GM03348 (cell line): ENCODE measurements around the gene CAND2.
"Not testable (repeated sequence)": the region's sequence is repeated elsewhere in the genome, so short reads cannot be mapped to it uniquely, and the experiment has no call there.

ENCODE experiments used
- DNase-seq: peaks from one replicate; pipeline ENCODE4 v3.0.0; 2012; ENCODE audit warnings: low spot score

The CAND2 gene

DNA sequence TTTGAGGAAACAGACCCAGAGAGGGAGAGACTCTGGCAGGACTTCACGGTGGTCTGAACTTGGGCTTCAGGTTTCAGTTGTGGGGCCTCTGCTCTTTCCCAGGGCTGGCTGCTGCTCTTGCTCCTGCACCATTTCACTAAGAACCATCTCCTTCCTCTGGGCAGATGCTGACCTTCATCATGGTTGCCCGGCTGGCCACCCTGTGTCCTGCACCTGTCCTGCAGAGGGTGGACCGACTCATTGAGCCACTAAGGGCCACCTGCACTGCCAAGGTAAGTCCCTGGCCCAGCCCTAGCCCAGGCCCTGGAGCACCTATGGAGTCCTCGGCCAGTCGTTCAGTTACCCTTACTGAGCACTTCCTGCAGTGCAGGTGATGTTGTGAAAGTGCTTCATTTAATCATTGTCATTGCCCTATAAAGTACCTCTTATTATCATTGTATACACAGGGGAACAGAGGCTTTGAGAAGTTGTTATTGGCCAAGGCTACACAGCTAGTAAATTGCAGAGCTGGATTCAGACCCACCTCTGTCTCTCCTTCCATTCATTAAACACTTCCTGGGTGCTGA lies 34.9 kb downstream of the CAND2 start:
- DNase-seq = no peak

DNA sequence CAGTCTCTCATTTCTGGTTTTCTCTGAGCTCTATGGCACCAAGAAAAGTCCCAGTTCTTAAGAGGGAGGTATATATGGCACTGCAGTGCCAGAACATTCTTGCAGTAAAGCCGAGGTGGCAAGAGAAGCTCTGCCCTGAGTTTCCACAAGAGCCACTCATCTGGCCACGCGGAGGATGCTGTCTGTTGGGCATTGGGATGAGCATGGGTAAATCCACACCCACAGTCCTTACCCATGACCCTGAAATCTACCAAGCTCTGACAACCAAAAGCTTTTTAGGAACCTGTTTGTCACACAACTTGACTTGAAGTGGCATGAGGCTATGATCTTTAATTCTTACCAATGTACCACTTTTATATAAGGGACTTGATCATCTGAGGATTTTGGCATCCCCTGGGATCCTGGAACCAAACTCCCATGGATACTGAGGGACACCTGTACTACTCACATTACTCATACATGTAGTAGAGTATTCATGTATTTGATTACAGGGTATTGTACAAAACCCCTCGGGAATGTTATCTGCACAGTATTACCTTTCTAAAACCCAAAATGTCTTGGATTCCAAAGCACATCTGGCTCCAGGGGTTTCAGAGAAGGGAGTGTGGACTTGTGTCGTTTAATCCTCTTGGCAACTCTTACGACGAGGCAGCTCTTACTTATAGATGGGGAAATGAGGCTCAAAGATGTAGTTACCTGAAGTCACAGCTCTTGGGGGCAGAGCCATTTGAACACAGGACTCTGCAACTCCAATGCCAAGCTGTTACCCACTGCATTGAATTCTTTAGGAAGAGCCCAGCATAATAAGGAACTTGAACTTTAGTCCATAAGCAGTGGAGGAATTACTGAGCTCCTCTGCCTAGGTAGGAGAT lies 36.1 kb downstream of the CAND2 start:
- no peak for DNase-seq

DNA sequence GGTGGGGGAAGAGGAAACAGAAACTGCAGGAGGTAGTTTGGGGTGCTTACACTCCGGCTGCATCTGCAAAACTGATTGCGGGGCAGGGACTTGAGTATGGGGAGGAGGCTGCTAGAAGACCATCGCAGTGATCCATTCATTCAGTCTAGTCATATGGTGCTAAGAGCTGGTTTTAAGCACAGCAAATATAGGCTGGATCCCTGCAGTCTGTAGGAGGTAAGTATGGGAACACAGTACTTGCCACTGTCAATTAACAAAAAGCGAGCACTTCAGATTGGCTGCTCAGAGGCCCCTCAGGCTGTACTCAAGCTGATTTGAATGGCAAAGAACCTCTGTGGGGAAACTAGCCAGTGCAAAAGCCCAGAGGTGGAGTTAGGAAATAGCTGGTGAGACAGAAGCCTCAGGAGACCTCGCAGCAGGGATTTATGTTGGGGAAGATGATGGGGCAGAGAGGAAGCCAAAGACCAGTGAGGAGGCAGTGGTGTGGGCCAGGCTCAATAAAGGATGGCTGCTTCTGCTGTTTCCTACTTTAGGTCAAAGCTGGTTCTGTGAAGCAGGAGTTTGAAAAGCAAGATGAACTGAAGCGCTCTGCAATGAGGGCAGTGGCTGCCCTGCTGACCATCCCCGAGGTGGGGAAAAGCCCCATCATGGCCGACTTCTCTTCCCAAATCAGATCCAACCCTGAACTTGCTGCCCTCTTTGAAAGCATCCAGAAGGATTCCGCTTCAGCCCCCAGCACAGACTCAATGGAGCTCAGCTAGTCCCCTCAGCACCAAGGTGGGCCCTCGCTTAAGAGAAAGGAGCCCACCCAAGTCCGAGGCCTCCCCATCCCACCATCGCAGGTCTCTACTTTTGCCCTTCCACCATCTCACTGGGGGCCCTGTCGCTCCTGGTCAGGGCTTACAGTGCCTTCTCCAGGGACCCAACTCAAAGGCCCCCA lies 37.0 kb downstream of the CAND2 start:
- no peak for DNase-seq

DNA sequence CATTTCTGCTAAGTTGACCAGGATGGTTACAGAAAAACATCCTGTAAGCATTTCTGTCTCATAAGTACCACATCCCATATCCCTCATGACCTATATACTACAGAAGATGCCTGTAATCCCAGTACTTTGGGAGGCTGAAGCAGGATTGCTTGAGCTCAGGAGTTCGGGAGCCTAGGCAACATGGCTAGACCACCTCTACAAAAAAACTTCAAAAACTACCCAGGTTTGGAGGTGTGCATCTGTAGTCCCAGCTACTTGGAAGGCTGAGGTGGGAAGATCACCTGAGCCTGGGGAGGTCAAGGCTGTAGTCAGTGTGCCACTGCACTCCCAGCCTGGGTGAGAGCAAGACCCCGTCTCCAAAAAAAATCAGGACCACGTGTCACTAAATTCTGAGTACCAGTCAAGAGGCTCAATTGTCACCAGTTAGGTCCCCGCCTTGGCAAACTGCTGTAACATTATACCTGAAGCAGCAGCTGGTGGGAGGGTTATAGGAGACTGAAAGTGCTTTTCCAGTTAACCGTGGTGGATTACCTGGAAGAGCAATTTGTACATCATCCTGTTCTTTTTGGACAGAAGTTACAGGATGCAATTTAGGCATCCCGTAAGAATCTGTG lies 38.7 kb downstream of the CAND2 start:
- no peak for DNase-seq

DNA sequence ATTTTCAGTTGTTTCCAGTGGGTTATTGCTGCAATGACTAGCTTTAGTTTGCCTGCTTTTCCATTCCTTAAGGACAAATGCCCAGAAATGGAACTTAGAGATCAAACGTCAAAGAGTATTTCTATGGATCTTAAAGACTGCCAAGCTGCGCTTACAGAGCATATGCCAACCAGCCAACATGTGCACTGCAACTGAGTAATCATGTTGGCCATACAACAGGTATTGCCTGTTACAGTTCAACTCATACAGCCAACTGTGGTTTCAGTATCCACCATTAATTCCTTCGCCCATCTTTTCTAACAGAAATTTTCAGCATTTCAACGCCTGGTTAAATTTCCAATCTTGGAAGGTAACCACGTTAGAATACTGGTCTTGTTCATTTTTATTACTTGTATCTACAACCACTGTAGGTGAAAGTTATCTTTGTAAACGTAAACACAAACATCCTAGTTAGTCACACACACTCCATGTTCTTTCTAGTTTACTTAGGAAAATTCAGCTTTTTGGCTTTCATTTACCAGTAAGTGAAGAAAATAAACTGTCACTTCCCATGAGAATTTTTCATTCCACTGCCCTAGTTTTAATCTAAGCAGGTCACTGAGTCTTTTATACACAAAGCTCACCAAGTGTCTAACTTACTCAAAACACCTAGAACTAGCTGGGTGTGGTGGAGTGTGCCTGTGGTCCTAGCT lies 41.0 kb downstream of the CAND2 start:
- DNase-seq = no peak

DNA sequence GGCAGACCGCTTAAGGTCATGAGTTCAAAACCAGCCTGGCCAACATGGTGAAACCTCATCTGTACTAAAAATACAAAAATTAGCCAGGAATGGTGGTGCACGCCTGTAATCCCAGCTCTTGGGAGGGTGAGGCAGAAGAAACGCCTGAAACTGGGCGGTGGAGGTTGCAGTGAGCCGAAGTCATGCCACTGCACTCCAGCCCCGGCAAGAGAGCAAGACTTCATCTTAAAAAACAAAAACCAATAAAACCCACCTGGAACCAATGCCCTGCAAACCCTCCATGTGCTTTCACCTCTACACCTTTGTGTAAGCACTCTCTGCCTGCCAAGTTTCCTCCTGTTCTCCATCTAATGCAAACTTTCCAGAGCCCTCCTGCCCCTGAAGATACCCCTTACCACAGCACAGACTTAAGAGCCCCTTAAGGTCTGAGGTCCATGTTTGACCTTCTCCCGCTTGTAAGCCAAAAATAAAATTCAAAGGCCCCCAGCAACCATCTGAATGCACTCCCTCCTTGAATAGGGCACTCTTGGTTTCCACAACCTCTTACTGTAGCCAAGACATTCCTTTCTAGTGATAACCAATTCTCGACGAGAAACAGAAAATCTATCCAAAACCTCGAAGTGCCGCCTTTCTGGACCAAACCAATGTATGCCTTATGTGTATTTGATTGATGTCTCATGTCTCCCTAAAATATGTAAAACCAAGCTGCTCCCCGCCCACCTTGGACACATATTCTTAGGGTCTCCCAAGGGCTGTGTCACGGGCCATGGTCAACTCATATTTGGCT lies 41.9 kb downstream of the CAND2 start:
- DNase-seq = no peak

DNA sequence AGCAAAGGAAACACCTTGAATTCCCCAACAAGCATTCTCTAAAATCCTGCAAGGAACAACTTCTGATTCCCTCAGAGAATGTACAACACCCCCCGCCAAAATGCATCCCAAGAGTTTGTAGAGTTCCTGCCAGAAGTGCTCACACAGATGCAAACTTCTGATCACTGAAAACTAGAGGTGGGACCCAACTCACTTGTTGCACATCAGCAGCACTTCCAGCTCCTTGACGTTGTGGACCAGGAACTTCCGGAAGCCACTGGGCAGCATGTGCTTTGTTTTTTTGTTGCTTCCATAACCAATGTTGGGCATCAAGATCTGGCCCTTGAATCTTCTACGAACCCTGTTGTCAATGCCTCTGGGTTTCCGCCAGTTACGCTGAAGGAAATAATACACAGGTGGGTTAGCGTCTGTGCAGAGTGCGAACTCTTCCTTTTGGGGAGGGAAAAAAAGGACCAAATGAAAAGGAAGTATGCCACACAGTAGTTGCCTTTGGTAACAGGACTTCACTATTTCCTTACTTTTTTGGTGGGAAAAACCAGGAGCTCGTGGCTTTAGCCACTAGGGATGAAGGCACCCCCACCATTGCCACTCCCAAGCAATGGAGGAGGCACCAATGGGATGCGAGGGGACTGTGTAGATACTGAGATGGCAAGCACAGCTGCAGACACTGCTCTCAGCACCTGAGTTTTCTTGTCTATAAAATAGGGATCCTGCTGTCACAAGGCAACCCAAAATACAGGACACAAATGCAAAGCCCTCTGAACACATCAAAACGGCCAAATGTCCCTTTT lies 42.9 kb downstream of the CAND2 start:
- no peak for DNase-seq

DNA sequence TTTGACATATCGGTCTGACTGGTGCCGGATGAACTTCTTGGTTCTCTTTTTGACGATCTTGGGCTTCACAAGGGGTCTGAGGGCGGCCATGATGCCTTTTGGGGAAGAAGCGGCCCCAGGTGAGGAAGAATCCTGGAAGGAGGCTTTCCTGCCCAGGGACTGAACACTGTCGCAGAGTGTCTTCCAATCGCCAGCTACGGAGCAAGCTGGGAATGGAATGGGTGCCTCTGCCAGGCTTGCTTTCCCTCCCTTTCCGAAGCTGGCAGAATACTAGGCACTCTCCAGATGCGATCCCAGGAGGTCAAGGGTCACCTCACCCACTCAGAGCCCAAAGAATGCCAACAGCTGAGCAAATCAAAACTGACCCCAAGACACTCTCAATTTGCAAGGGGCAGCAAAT lies 43.7 kb downstream of the CAND2 start:
- not testable (repeated sequence) for DNase-seq

DNA sequence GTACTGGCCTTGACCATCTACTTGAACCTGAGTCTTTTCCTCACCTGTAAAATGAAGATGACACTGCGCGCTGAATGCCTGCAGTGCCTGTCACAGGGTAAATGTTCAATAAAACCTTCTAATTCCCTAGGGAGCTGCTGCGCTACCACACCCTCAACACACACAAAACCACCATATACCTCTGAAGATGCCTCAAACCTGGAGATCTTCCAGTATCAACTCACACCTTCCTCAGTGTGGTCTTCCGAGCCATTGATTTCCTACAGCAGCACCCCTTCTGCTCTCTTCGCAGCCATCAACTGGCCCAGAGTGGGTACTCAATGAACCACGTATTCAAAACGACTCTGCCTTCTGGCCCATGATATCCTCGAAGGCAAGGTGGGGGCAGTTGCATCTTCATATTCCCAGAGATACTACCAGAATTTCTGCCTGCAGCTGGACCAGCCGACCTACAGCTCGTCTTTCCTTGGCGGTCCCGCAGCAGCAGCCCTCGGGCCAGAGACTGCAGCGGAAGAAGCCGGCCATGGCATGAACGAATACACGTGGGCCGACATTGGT lies 44.2 kb downstream of the CAND2 start:
- peak; percentile 45 for DNase-seq

DNA sequence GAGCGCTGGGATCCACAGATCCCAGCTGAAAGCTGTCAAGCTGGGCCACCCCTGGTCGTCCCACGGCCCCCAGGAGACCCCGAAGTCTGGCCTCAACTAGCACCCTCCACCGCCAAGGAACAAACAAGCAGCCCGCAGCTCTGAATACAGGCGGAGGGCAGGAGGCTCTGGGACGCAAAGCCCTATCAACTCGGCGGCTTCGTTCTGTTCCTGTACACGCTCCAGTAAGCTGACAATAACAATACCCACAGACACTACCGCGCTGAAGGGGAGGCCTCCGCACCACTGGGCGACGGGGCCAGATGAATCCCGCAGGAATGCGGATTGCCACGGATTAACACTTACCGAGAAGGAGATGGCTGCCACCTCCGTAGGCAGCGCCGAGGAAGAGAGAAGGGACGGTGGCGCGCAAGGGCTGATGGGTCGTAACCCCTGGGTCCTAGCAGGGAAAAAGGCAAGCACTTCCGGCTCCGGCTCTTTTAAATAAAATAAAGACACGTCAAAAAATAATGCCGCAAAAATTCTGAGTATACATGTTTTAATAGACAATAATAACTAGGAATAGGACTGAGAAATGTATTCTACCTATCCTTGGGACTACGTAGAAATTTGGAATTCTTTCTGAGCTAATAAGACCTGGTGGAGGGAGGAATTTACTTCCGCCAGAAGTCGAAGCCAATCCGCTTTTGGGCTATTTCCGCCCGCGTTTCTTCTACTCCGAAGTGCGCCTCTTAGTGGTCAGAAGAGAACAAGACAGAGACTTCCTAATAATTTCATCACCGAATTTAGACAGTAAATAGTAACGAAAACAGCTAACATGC lies 44.9 kb downstream of the CAND2 start, which contains the start of gene RPL32:
Gene RPL32, minus strand, starts transcription at position 417 of the 821 bp plus-strand sequence. CDS start 1,328 bp downstream, outside the sequence.
- DNase-seq = peak; percentile 94

DNA sequence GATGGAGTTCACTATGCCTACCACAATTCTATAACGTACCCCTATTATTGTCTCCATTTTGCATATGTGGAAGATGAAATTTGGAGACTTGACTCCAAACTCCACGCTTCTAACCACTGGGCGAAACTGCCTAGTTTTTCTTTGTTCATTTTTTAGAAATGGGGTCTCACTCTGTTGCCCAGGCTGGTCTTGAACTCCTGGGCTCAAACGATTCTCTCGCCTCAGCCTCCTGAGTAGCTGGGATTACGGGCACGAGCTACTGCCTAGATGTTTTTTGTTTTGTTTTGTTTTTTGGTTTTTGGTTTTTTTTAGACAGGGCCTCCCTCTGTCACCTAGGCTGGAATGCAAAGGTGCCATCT lies 45.5 kb downstream of the CAND2 start:
- DNase-seq = no peak

DNA sequence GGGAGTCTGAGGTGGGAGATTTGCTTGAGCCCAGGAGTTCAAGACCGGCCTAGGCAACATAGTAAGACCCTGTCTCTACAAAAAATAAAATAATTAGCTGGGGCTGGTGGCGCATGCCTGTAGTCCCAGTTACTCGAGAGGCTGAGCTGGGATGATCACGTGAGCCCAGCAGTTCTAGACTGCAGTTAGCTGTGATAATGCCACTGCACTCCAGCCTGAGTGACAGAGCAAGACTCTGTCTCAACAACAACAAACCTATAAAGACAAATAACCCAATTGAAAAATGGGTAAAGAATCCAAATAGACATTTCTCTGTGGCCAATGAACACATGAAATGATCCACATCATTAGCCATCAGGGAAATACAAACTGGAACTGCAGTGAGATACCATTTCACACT lies 46.0 kb downstream of the CAND2 start:
- no peak for DNase-seq

DNA sequence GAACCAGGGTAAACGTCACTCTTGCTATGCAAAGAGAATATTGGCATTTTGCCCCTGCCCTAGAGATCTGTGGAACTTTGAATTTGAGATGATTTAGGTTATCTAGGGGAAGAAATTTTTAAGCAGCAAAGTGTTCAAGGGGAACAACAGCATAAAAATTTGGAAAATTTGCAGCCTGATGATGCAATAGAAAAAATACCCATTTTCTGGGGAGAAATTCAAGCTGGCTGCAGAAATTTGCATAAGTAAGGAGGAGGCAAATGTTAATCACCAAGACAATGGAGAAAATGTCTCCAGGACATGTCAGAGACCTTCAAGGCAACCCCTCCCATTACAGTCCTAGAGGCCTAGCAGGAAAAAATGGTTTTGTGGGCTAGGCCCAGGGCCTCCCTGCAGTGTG lies 49.3 kb downstream of the CAND2 start:
- DNase-seq = no peak

DNA sequence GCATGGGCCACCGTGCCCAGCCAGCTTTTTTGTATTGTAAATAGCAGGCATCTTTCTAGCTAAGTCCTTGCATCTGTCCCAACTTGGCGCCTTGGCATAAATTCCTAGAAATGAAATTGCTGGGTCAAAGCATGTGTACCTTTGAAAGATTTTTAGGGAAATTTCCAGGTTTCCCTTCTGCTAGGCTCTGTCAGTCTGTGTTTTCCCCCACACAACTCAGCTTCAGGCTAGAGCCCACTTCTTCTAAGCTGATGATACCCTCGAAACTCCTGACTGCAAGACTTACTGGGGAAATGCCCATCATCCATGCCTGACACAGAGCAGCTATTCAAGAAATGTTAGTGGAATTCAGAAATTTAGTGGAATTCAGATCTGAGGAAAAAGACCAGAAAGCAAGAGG lies 55.7 kb downstream of the CAND2 start:
- DNase-seq = no peak

DNA sequence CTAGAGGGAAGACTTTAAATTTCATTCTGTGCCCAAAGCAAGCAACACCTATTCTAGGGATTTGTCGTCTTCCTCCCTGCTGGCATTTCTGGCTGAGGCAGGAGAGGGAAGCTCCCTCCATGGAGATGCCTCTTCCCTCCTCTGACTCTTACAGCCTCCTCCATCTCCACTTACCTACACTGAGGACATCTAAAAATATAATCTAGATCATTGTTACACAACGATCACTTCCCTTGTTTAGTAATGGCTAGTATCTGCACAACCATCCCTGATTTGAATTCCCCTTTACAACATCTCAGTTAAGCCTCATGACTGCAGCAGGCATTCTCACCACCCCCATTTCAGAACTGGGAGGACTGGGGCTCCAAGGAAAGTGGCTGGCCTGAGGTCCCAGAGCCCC lies 57.4 kb downstream of the CAND2 start:
- DNase-seq = not testable (repeated sequence)

DNA sequence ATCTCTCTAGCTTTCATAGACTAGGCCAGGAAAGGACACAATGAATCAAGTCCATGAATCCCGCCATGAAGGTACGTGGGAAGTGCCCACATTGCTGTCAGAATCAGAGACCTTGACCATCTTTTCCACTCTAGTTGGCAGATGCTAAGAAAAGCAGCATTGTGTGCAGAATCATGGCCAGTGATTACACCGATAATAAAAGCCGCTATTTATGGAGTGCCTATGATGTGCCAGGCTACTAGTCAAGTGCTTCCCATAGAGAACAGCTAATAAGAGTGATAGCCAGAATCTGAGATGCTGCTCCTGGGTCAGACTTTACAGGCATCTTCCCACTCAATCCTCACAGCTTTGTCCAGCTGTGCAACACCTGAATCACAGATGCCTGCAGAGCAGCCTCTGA lies 58.1 kb downstream of the CAND2 start:
- DNase-seq = no peak

DNA sequence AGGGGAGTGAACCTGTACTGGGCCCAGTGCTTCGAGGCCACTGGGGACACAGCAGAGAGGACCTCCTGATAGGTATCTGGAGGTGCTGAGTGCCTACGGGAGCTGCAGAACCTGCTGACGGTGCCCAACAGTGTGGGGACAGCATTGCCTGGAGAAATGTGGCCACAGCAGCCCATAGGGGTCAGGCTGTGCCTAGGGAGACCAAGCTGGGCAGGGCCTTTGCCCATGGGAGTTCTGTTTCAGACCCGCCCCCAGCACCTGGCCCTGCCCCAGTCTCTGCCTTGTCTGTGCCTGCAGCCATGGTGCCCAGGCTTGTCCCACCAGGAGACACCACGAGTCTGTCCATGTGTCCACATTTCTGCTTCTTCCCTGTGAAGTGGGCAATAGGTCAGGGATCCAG lies 60.1 kb downstream of the CAND2 start:
- no peak for DNase-seq

DNA sequence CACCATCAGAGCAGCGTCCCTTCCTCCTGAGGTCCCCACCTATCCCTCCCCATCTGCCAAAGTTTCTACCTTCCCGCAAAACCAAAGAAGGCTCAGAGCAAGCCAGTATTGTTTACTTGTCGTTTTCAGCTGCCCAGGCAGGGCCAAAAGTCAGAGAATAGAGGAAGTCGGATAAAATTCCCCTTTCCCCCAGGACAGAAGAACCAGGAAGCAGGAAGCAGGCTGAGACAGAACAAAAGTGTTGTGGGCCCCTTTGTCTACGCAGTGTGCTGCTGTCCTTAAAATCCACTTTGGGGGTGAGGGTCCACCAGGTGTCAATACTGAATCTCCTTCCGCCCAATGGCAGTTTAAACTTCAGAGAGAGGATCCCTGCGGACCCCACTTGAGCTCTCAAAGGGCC lies 63.4 kb downstream of the CAND2 start:
- DNase-seq = no peak

DNA sequence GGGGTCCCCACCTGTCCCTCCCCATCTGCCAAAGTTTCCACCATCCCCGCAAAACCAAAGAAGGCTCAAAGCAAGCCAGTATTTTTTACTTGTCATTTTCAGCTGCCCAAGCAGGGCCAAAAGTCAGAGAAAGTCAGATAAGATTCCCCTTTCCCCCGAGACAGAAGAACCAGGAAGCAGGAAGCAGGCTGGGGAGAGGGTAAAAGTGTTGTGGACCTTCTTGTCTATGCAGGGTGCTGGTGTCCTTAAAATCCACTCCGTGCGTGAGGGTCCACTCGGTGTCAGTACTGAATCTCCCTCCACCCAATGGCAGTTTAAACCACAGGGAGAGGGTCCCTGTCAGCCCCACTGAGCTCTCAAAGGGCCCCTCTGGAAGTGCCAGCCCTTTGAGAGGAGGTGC lies 65.1 kb downstream of the CAND2 start:
- DNase-seq = no peak
